ENCODE measurements around the gene KCNJ6.

The KCNJ6 gene

DNA sequence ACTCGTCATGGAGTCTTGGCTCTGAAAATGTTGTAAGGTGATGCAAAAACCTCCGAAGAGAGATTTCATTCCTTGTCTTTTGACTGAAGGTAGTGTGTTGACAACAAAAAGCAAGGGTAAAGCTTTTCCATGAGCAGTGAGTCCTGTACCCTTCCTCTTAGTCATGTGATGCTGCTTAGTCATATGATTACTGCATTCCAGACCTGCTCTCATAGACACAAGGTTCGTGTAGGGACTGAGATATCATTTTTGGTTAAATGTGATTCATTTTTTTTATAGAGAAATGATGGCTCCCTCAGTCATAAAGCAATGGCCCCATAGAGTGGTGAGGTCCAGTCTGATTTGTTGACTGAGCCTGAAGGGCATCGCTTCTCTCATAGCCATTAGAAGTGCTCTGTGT is 9.2 kb downstream of the KCNJ6 start:
- in situ Hi-C loops (cut with MboI; ENCODE audit: low sequenced_read_pairs), result no loop called here

DNA sequence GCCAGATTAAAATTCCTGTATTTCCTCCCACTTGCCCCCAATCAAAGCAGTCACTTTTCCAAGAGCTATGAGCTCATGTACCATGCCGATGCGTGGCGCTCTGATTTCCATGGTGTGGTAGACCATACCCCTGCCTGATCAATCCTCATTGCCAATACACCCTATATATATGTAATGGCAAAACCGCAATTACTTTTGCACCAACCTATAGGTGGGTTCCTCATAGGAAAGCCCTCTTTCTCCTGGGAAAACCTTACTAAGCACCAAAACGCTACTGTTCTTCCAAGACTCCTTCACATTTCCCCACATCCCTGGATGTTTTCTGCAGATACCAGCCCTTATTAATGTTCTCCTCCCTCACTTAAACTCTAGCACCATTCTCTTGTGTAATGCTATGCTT is 11.0 kb downstream of the KCNJ6 start:
- in situ Hi-C loops (cut with MboI; ENCODE audit: low sequenced_read_pairs), result no loop called here

DNA sequence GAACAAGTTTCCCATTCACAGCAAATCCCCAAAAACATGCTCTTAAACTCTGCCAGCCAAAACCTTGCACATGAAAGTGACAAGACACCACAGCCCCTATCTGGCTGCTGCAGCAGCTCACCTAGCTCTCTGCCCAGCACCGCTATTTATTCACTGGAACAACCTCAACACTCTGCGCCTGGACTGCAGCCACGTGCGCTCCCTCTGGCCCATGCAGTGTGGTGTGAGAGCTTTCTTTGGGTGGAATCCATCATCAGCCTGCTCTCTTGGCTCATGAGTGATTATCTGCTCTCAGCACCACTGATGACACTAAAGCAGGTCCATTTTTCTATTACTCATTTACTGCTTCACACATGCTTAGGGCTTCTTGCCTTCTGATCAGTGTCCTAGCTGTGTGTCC is 11.4 kb downstream of the KCNJ6 start:
- in situ Hi-C loops (cut with MboI; ENCODE audit: low sequenced_read_pairs), result no loop called here

GRCh38 chr21:37903396-37903795 is 12.9 kb downstream of the KCNJ6 start:
- in situ Hi-C loops (cut with MboI; ENCODE audit: low sequenced_read_pairs), result no loop called here

DNA sequence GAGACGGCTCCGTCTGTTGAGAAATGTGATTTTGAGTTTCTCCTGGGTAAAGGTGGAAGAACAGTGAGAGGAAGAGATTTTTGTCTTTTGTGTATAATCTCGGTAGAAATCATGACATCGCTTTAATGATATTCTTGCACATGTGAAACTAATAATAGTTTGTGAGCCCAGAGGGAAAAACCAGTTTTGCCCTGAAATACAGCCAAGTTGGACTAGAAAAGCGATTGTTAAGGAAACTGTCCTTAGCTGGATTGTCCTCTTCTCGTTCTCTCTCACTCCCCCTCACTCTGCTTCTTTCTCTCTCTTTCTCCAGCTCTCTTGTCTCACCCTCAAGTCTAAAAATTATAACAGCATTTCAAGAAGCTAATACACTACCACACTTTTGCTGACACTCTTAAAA is 17.1 kb downstream of the KCNJ6 start:
- in situ Hi-C loops (cut with MboI; ENCODE audit: low sequenced_read_pairs), result no loop called here

DNA sequence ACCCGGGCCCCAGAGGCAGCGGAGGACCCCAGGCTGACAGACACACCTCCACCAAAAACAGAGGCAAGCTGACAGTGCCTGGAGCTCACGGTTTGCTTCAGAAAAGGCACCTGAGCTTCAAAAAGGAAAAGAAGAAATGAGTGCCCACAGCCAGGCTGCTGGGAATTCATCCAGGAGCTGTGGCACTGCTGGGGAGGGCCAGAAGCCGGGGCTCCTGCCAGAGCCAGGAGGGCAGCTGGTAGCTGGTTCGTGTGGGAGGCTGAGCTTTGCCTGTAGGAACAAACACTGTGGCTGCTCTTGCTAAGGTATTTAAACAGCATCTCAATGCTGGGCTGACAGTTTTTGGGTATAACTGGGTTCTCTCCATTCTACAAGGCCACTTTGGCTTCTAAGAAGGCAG is 19.5 kb downstream of the KCNJ6 start:
- in situ Hi-C loops (cut with MboI; ENCODE audit: low sequenced_read_pairs), result no loop called here

DNA sequence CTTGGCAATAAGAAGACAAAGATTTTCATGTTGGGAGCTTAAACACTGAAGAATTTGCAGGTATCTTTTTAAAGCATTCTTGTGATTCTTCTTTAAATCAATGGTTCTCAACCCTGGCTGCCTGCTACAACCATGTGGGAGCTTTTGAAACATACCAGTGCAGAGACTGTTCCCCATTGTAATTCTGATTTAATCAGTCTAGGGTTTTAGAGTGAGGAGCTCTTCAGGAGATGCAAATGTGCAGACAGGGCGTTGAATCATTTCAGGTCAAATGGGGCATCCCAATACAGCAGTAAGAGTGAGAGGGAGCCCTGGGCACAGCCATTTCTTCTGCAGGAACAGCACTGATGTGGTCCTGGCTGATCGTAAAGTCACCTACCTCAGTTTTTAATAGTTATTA is 24.3 kb downstream of the KCNJ6 start:
- in situ Hi-C loops (cut with MboI; ENCODE audit: low sequenced_read_pairs), result no loop called here

GRCh38 chr21:37888659-37889058 is 27.6 kb downstream of the KCNJ6 start:
- in situ Hi-C loops (cut with MboI; ENCODE audit: low sequenced_read_pairs), result no loop called here

- in situ Hi-C loops (cut with MboI; ENCODE audit: low sequenced_read_pairs), result no loop called here
Observed at GRCh38 chr21:37886726-37887299, 29.4 kb downstream of the KCNJ6 start.

GRCh38 chr21:37886120-37886519 is 30.1 kb downstream of the KCNJ6 start:
- in situ Hi-C loops (cut with MboI; ENCODE audit: low sequenced_read_pairs), result no loop called here

GRCh38 chr21:37878946-37879660 is 37.2 kb downstream of the KCNJ6 start:
- in situ Hi-C loops (cut with MboI; ENCODE audit: low sequenced_read_pairs), result no loop called here

GRCh38 chr21:37877888-37878684 is 38.2 kb downstream of the KCNJ6 start:
- in situ Hi-C loops (cut with MboI; ENCODE audit: low sequenced_read_pairs), result no loop called here

GRCh38 chr21:37877171-37877570 is 39.1 kb downstream of the KCNJ6 start:
- in situ Hi-C loops (cut with MboI; ENCODE audit: low sequenced_read_pairs), result no loop called here

DNA sequence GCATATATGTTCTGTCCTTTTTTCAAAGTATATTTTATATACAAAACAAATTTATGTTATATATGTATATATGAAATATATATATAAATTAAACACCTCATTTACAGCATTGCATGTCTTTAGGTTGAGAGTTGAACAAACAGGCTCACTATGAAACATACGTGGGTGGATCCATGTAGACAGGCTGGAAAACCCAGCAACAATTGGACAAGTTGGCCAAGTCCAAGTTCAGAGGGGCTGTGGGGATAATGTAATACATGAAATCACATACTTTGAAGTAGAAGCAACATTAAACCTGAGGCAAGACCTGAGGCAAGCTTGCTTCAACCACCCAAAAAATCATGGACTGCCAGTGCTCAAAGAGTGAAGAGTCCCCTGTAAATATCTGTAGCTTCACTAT is 39.7 kb downstream of the KCNJ6 start:
- in situ Hi-C loops (cut with MboI; ENCODE audit: low sequenced_read_pairs), result no loop called here

DNA sequence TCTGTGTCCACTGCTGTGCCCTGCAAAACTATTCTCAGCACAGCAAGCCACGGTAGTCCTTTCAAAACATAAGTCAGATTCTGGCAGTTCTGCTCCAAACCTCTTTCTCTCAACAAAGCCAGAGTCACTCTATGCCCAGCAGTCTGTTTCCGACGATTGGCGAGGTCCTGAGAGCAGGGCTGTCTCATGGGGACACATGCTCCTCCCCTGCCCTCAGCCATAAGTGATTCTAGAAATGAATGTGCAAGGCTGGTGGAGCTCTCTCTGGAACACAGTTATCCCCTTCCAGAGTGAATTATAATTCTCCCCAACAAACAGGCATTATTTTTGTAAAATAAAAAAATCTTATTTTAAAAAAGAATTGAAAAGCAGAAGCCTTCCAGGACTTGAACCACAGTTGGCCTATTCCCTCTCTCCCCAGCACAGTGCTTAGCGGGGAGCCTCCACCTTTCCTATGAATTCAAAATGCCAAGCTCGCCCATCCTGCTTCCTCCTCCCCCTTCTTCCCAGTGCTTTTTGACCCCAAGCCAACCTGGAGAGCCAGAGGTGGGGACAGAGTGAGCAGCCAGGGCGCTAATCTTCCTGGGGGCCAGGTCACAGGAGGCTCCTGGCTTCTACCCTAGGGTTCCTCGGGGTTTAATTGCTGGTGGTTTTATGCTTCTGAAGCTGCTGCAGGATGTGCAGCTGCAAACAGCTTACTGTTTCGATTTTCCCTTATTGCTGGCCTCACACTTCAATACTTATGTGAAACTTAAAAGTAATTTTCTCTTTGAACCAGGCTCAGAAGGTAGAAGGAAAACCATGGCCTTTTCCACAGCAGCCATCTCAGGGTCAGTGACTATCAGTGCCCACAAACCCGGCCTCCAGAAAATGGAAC is 41.1 kb downstream of the KCNJ6 start:
- in situ Hi-C loops (cut with MboI; ENCODE audit: low sequenced_read_pairs), result no loop called here

GRCh38 chr21:37874481-37874880 is 41.8 kb downstream of the KCNJ6 start:
- in situ Hi-C loops (cut with MboI; ENCODE audit: low sequenced_read_pairs), result no loop called here

- in situ Hi-C loops (cut with MboI; ENCODE audit: low sequenced_read_pairs), result no loop called here
Observed at GRCh38 chr21:37873655-37874054, 42.6 kb downstream of the KCNJ6 start.

DNA sequence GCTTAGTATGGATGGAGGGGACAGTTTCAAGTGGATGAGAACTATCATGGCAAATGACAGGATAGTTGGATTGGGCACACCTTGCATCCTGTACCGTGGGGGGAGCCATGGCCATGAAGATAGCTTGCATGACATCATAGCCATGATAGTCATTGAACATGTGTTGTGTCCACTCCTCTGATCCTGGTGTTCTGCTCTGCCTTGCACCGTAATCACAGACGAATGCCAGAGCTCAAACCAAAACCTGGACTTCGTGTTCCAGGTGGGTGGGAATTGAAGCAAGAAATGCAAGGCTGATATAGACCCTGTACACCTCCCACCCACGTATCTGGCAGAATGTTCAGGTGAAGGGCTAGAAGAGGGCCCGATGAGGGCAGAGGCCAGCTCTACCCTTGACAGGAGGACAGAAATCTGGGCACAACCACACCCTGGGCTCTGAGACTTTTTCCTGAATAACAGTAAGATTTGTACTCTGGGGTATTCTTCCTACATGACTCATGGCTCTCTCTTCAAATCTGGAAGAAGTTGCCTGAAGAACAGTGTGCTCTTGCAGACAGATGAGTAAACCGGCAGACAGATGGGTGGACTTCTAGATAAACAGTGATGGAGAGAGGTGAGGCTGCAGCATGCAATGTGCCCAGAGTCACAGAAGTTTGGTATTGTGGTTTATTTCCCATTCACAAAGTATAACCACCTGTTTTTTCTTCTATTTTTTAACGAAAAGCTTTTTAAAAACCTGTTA is 45.0 kb downstream of the KCNJ6 start:
- in situ Hi-C loops (cut with MboI; ENCODE audit: low sequenced_read_pairs), result no loop called here

DNA sequence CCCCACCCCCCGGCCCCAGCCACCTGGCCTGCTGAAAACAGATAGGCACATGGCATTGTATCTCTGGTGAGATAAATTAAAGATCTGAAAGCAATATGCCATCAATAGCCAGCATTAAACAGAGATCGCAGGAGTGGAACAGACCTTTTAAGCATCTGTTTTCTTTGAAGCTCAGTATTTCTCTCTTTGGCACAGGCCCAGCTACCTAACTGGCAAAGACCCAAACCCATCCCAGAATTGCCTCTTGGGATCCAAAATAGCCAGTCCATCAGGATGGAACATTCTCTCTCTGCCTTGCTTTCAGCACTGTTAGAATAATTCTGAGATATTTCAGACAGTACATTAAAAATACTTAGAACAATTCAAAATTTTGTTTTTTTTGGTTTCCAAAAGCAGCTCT is 46.0 kb downstream of the KCNJ6 start:
- in situ Hi-C loops (cut with MboI; ENCODE audit: low sequenced_read_pairs), result no loop called here

DNA sequence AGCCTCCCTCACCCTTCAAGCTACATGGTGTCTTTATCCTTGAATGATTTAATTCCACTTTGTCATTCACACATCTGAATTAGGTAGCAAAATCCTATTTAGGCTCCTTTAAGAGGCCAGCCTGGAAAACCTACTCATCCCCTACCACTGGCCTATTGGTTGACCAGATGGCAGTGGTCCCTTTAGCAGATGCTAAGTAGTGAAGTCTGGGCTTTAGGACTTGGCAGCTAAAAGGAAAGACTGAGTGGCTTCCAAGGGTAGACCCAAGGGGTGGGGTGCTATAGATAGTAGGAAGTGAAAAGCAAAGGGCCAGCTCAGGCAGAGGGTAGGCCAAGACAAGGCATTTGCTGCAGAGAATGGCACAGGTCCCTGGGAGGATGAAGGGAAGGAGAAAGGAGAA is 46.6 kb downstream of the KCNJ6 start:
- in situ Hi-C loops (cut with MboI; ENCODE audit: low sequenced_read_pairs), result no loop called here
